Ovary (tissue), 9 donors: ENCODE data around the gene SERP2. TPM values are rescaled to one million over a fixed set of nuclear protein-coding genes. Genes with fewer than 3 reads are reported as not detected.

ENCODE experiments used
- DNase-seq, 5 donors: peaks; one replicate each; pipeline ENCODE4 v3.0.0-alpha.2; 2019 to 2020
- H3K27ac ChIP-seq, 2 donors: fragments of 200-600 bp; one replicate each; pipeline versions ENCODE4 v1.5.1 to v1.8.0; 2019 to 2022
- H3K27me3 ChIP-seq: fragments of 200-600 bp; one replicate; pipeline ENCODE4 v1.8.0; 2022
- H3K36me3 ChIP-seq: fragments of 200-600 bp; sonication (generic); one replicate; pipeline ENCODE4 v1.5.1; 2019
- H3K4me1 ChIP-seq: one replicate; pipeline ENCODE4 v1.8.1; 2013; ENCODE audit warnings: mild to moderate bottlenecking, moderate library complexity; ENCODE audit not compliant: insufficient read depth
- H3K4me3 ChIP-seq: fragments of 200-600 bp; sonication (generic); one replicate; pipeline ENCODE4 v1.5.1; 2017
- H3K9me3 ChIP-seq, 2 donors: fragments of 200-600 bp in 1 of 2; sonication (generic) in 1 of 2; one replicate each; pipeline versions ENCODE4 v1.5.1 to v1.8.1; 2013 to 2019; ENCODE audit warnings: mild to moderate bottlenecking in 1 of 2, moderate library complexity in 1 of 2
- CTCF ChIP-seq, 3 donors: fragments of 450-650 bp in 2 of 3; fragments of 200-600 bp in 1 of 3; IDR thresholded peaks; one replicate each; pipeline versions ENCODE4 v1.5.1 to v1.8.0; 2016 to 2022; ENCODE audit warnings: antibody characterized with exemption in 3 of 3, mild to moderate bottlenecking in 1 of 3
- EP300 ChIP-seq: sonication (generic); formaldehyde crosslinking; IDR thresholded peaks from one replicate; pipeline ENCODE4 v1.6.1; 2017; ENCODE audit warnings: antibody characterized with exemption
- POLR2A ChIP-seq: fragments of 450-650 bp; IDR thresholded peaks from one replicate; pipeline ENCODE4 v1.6.1; 2017; ENCODE audit warnings: antibody characterized with exemption, mild to moderate bottlenecking, moderate library complexity
- WGBS, 3 donors: extraction: QIAGEN DNeasy Blood & Tissue Kit in 1 of 3; methylation state at CpG; one replicate each; pipeline versions ENCODE4 v1.1.5 to v1.1.7; 2013 to 2017; 5-methylcytosine and 5-hydroxymethylcytosine counted together
- intact Hi-C, 4 donors: fragments of 100-400 bp; cut with DNase I; formaldehyde crosslinking; loops; one replicate each; pipeline versions ENCODE4 v1.11.0 to v1.15.1; 2022 to 2023
- polyA plus RNA-seq, 2 donors: library from polyadenylated mRNA; stranded (reverse); fragments of 200-250 nt in 1 of 2; fragments of 350-450 nt in 1 of 2; fragmentation: Illumina TruSeq in 1 of 2; extraction: RNeasy Lipid Tissue Mini Kit (QIAGEN cat#74804) in 1 of 2; gene quantifications; one replicate each; pipeline ENCODE4 v1.2.3, GENCODE V29; 2013 to 2014
- total RNA-seq, 7 donors: library from RNA; depleted of rRNA in 2 of 7; stranded (reverse); fragments of >200 nt in 2 of 7; fragmentation: NEBNext Ultra II Directional in 3 of 7; extraction: Animal tissue kit (Norgen Biotek cat#: 25700) in 3 of 7; gene quantifications; one replicate each; pipeline versions ENCODE4 v1.1.0 to v1.2.4, GENCODE V29; 2016 to 2023
- donor health status: DM: no; HTN: no; CAD: no; lungs with moderate emphysema.
- donor health status: DM: no; HTN: no; CAD: no.
- donor health status: Bipolar disorder and iron deficiency.
- donor health status: DM: yes; HTN: yes; CAD: no.
- donor health status: DM: no; HTN: no; CAD: no.
- donor health status: DM: yes; HTN: yes; CAD: no.

Gene SERP2
- total and polyA plus RNA-seq, 9 donors: 8.3 to 14.9 (median 10.8) TPM

DNA sequence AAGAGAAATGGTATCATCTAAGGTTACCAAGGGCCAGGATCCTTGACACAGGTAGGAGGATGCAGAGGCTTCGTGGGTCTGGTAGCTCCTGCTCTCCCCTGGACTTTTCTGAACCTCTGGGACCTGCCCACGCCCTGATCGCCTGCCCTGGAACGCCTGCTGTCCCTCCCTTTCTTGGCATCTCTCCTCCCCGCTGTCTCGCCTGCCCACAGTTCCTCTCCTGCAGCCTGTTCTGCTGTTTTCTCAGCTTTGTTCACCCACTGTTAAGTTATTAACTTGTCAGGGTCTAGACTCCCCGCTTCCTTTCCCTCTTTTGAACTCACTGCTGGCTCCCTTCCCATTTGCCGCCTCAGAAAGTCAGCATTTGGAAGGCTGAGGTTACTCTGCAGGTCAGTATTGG, 19.8 kb downstream of the SERP2 start:
- WGBS, 3 donors: 69 to 73% (median 71%) methylated on average over 8 of the region's 8 CpGs
- Histone ChIP-seq H3K27me3 (no peaks in the 10 kb centered on the region), H3K36me3 (no peaks in the 10 kb centered on the region), H3K9me3 (no peaks in the 10 kb centered on the region), H3K27ac (no peak overlapping the region), H3K4me1 (peaks cover 6% of the 10 kb centered on the region), H3K4me3 (no peak overlapping the region)
- TF ChIP-seq EP300 (no peak), POLR2A (no peak), CTCF (IDR thresholded peaks at IDR 0.05) (no peak)
- intact Hi-C loops: no loop called here
- no peak for DNase-seq

DNA sequence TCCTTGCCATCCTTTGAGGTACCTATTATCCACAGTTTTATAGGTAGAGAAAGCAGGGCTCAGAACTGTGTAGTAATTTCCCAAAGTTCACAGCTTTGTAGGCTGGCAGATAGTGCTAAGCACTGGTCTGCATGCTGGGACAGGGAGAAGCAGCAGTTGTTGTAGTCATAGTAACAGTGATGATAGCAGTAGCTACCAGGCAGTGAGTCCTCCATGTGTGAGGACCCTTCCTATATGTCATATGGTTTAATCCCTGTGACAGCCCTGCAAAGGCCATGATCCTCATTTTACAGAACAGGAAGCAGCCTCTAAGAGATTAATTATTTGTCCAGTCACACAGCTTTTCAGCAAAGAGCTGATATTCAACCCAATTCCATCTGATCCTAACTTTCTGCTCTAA, 21.0 kb downstream of the SERP2 start:
- Histone ChIP-seq H3K4me3 (no peak overlapping the region), H3K27me3 (no peaks in the 10 kb centered on the region), H3K9me3 (no peaks in the 10 kb centered on the region), H3K4me1 (peaks cover 6% of the 10 kb centered on the region), H3K36me3 (no peaks in the 10 kb centered on the region), H3K27ac (no peak overlapping the region)
- DNase-seq: no peak
- intact Hi-C loops: no loop called here
- no peak for TF ChIP-seq EP300
- no peak for TF ChIP-seq POLR2A
- TF ChIP-seq CTCF (IDR thresholded peaks at IDR 0.05): no peak

- TF ChIP-seq CTCF (IDR thresholded peaks at IDR 0.05) (no peak), EP300 (no peak), POLR2A (no peak)
- Histone ChIP-seq H3K4me1 (peaks cover 6% of the 10 kb centered on the region), H3K9me3 (no peaks in the 10 kb centered on the region), H3K4me3 (no peak overlapping the region), H3K27me3 (no peaks in the 10 kb centered on the region), H3K36me3 (no peaks in the 10 kb centered on the region), H3K27ac (no peak overlapping the region)
- no peak for DNase-seq
- intact Hi-C loops: no loop called here
- 92 to 93% (median 93%) methylated on average over 8 of the region's 8 CpGs for WGBS, 3 donors
Observed at GRCh38 chr13:44395976-44396694, 22.5 kb downstream of the SERP2 start.

- TF ChIP-seq EP300 (no peak), CTCF (IDR thresholded peaks at IDR 0.05) (no peak), POLR2A (no peak)
- peak in 4 of 5 donors; percentile 28 to 51 (median 38) for DNase-seq
- peak overlapping the region; percentile 7 for H3K4me3 ChIP-seq
Observed at GRCh38 chr13:44396701-44397580, 23.3 kb downstream of the SERP2 start.

More at GRCh38 chr13:44396701-44397580, 23.3 kb downstream of the SERP2 start:
- Histone ChIP-seq H3K4me1 (peaks cover 6% of the 10 kb centered on the region), H3K36me3 (no peaks in the 10 kb centered on the region), H3K27me3 (no peaks in the 10 kb centered on the region), H3K27ac (no peak overlapping the region), H3K9me3 (no peaks in the 10 kb centered on the region)
- 32 to 39% (median 34%) methylated on average over 26 of the region's 26 CpGs for WGBS, 3 donors
- intact Hi-C loops: no loop called here
